Adrenal gland (tissue), 12 donors: Measurements from ENCODE around the gene KRT14. TPM values are rescaled to one million over a fixed set of nuclear protein-coding genes. Genes with fewer than 3 reads are reported as not detected.

Source experiments
- DNase-seq, 7 donors: peaks; one replicate each; pipeline ENCODE4 v3.0.0-alpha.2; 2019 to 2020
- H3K27ac ChIP-seq, 5 donors: fragments of 200-600 bp; sonication (generic) in 4 of 5; 1 replicate in 3 of 5; 2 replicates in 2 of 5; pipeline versions ENCODE4 v1.5.1 to v1.8.0; 2016 to 2020; ENCODE audit warnings: mild to moderate bottlenecking in 1 of 5
- H3K27me3 ChIP-seq: fragments of 200-600 bp; 2 replicates; pipeline ENCODE4 v1.8.0; 2021
- H3K36me3 ChIP-seq, 2 donors: fragments of 200-600 bp; replicated peaks in 1 of 2; 1 replicate in 1 of 2; 2 replicates in 1 of 2; pipeline versions ENCODE4 v1.5.1 to v1.8.0; 2018 to 2022
- H3K4me1 ChIP-seq, 2 donors: fragments of 200-600 bp; replicated peaks in 1 of 2; 1 replicate in 1 of 2; 2 replicates in 1 of 2; pipeline versions ENCODE4 v1.5.1 to v1.8.0; 2018 to 2021
- H3K4me3 ChIP-seq, 4 donors: fragments of 200-600 bp; sonication (generic) in 3 of 4; one replicate each; pipeline ENCODE4 v1.5.1; 2016 to 2018
- H3K9me3 ChIP-seq, 3 donors: fragments of 200-600 bp; sonication (generic) in 1 of 3; replicated peaks in 1 of 3; 1 replicate in 2 of 3; 2 replicates in 1 of 3; pipeline versions ENCODE4 v1.5.1 to v1.8.0; 2016 to 2021
- CTCF ChIP-seq, 6 experiments: fragments of 450-650 bp in 4 of 6; fragments of 200-600 bp in 2 of 6; sonication (generic) in 1 of 6; IDR thresholded peaks; 1 replicate in 5 of 6; 2 replicates in 1 of 6; pipeline versions ENCODE4 v1.5.1 to v1.8.0; 2016 to 2021; ENCODE audit warnings: antibody characterized with exemption in 6 of 6, mild to moderate bottlenecking in 2 of 6, moderate library complexity in 1 of 6
- POLR2A ChIP-seq, 2 donors: fragments of 450-650 bp; IDR thresholded peaks; one replicate each; pipeline ENCODE4 v1.6.1; 2017; ENCODE audit warnings: antibody characterized with exemption in 2 of 2, mild to moderate bottlenecking in 2 of 2, moderate library complexity in 1 of 2
- WGBS, 4 donors: extraction: QIAGEN DNeasy Blood & Tissue Kit in 2 of 4; methylation state at CpG; one replicate each; pipeline versions ENCODE4 v1.1.5 to v1.1.7; 2013 to 2017; 5-methylcytosine and 5-hydroxymethylcytosine counted together
- intact Hi-C, 2 donors: fragments of 100-400 bp; cut with DNase I; formaldehyde crosslinking; loops; one replicate each; pipeline versions ENCODE4 v1.14.1 to v1.15.0; 2022 to 2023
- polyA plus RNA-seq, 3 donors: library from polyadenylated mRNA; stranded (reverse); fragments of 200-250 nt in 2 of 3; fragments of 350-450 nt in 1 of 3; fragmentation: Illumina TruSeq in 1 of 3; extraction: RNeasy Lipid Tissue Mini Kit (QIAGEN cat#74804) in 1 of 3; gene quantifications; one replicate each; pipeline ENCODE4 v1.2.3, GENCODE V29; 2013 to 2014
- total RNA-seq, 9 donors: library from RNA; depleted of rRNA in 4 of 9; stranded (reverse); fragments of >200 nt in 4 of 9; fragments of 120-200 nt in 1 of 9; fragmentation: NEBNext Ultra II Directional in 1 of 9; extraction: Animal tissue kit (Norgen Biotek cat#: 25700) in 1 of 9; gene quantifications; one replicate each; pipeline versions ENCODE4 v1.1.0 to v1.2.4, GENCODE V29; 2013 to 2023
- donor health status: healthy with polysubstance abuse.
- donor health status: Bipolar disorder and iron deficiency.
- donor health status: DM: yes; HTN: yes; CAD: no.
- donor health status: DM: no; HTN: no; CAD: no.
- donor health status: DM: no; HTN: no; CAD: no.
- donor health status: DM: yes; HTN: yes; CAD: no.

KRT14 gene
- total and polyA plus RNA-seq, 12 donors = 0.35 to 1.2 TPM; not detected in 10

- intact Hi-C loops = no loop called here
- Histone ChIP-seq H3K9me3 (no peaks in the 10 kb centered on the region), H3K36me3 (no peaks in the 10 kb centered on the region), H3K4me3 (no peak overlapping the region), H3K27me3 (no peaks in the 10 kb centered on the region), H3K4me1 (no peaks in the 10 kb centered on the region), H3K27ac (no peak overlapping the region)
- 81 to 87% (median 84%) methylated on average over 8 of the region's 8 CpGs for WGBS, 4 donors
- TF ChIP-seq POLR2A (IDR thresholded peaks at IDR 0.05) = no peak
- TF ChIP-seq CTCF (IDR thresholded peaks at IDR 0.05) = no peak
- no peak for DNase-seq
Measured at GRCh38 chr17:41595585-41595984, 8.9 kb upstream of the KRT14 start.

DNA sequence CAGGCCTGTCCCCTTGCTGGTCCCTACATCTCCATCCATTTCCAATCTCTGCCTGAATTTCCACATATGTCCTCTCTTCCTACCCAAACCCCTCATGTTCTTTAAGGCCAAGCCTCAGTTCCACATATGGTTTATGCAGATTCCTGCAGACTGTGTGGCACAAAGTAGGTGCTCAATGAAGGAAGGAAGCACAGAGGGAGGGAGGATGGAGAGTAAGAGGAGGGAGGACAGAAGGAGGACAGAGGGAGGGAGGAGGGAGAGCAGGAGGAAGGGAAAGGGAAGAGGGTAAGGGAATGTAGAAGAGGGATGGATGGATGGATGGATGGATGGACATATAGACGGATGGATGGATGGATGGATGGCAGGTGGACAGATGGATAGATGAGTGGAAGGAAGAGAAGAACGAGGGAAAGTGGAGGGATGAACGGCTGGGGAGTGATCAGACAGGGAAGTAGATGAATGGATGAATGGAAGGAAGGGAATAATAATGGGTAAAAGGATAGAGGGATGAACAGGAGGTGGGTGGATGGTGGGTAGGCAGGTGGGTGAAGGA lies 7.7 kb upstream of the KRT14 start:
- H3K4me1 ChIP-seq = no peaks in the 10 kb centered on the region
- intact Hi-C loops = no loop called here
- H3K36me3 ChIP-seq = no peaks in the 10 kb centered on the region
- H3K27me3 ChIP-seq = no peaks in the 10 kb centered on the region
- DNase-seq = no peak
- no peak overlapping the region for H3K27ac ChIP-seq
- no peak for TF ChIP-seq CTCF (IDR thresholded peaks at IDR 0.05)
- TF ChIP-seq POLR2A (IDR thresholded peaks at IDR 0.05) = no peak
- no peaks in the 10 kb centered on the region for H3K9me3 ChIP-seq
- H3K4me3 ChIP-seq = no peak overlapping the region
- WGBS, 4 donors = 35 to 79% (median 47%) methylated on average over 3 of the region's 3 CpGs

GRCh38 chr17:41593306-41593981 lies 6.7 kb upstream of the KRT14 start:
- Histone ChIP-seq H3K4me1 (no peaks in the 10 kb centered on the region), H3K9me3 (no peaks in the 10 kb centered on the region), H3K27me3 (no peaks in the 10 kb centered on the region), H3K4me3 (no peak overlapping the region), H3K27ac (no peak overlapping the region), H3K36me3 (no peaks in the 10 kb centered on the region)
- 36 to 67% (median 52%) methylated on average over 5 to 8 of the region's 8 CpGs; no CpG with 5 or more reads in 1 of the 4 donors for WGBS, 4 donors
- no peak for TF ChIP-seq POLR2A (IDR thresholded peaks at IDR 0.05)
- TF ChIP-seq CTCF (IDR thresholded peaks at IDR 0.05) = no peak
- intact Hi-C loops = no loop called here
- no peak for DNase-seq

GRCh38 chr17:41592601-41593305 lies 6.1 kb upstream of the KRT14 start:
- Histone ChIP-seq H3K27ac (no peak overlapping the region), H3K4me1 (no peaks in the 10 kb centered on the region), H3K9me3 (no peaks in the 10 kb centered on the region), H3K27me3 (no peaks in the 10 kb centered on the region), H3K36me3 (no peaks in the 10 kb centered on the region), H3K4me3 (no peak overlapping the region)
- 83 to 90% (median 87%) methylated on average over 10 to 12 of the region's 12 CpGs for WGBS, 4 donors
- DNase-seq = no peak
- TF ChIP-seq POLR2A (IDR thresholded peaks at IDR 0.05) (no peak), CTCF (IDR thresholded peaks at IDR 0.05) (no peak)
- intact Hi-C loops = no loop called here
